SU-DHL-6 (cell line): ENCODE measurements around the gene GABRR1.

Experiments
- H2AFZ ChIP-seq: fragments of 200-600 bp; sonication (generic); 2 replicates; pipeline ENCODE4 v1.6.1; 2014; ENCODE audit warnings: low read depth, mild to moderate bottlenecking, moderate library complexity, mixed read lengths, antibody characterized with exemption, low read length; ENCODE audit not compliant: severe bottlenecking
- H3F3A ChIP-seq: fragments of 200-600 bp; shearing (Covaris generic); 2 replicates; pipeline ENCODE4 v1.6.0; 2016; ENCODE audit warnings: antibody characterized with exemption, mild to moderate bottlenecking; ENCODE audit not compliant: insufficient read depth
- H3K27ac ChIP-seq: fragments of 200-600 bp; sonication (generic); 2 replicates; pipeline ENCODE4 v1.5.1; 2016; ENCODE audit warnings: low read depth, mild to moderate bottlenecking, low read length, moderate library complexity, mixed read lengths
- H3K27me3 ChIP-seq: fragments of 200-600 bp; sonication (generic), shearing (Covaris generic); 2 replicates; pipeline ENCODE4 v1.6.0; 2014; ENCODE audit warnings: mild to moderate bottlenecking, low read length
- H3K36me3 ChIP-seq: fragments of 200-600 bp; sonication (generic); 2 replicates; pipeline ENCODE4 v1.6.1; 2014; ENCODE audit warnings: mild to moderate bottlenecking, low read length, mixed read lengths
- H3K4me2 ChIP-seq: fragments of 300-600, 200-600 bp; shearing (Covaris generic), sonication (generic); 2 replicates; pipeline ENCODE4 v1.6.0; 2014; ENCODE audit warnings: low read length, low read depth, mild to moderate bottlenecking; ENCODE audit not compliant: poor library complexity, severe bottlenecking
- H3K4me3 ChIP-seq: fragments of 200-600 bp; sonication (generic); 2 replicates; pipeline ENCODE4 v1.5.1; 2014; ENCODE audit warnings: antibody characterized with exemption, low read length, mild to moderate bottlenecking, mixed read lengths; ENCODE audit not compliant: insufficient read depth, poor library complexity, severe bottlenecking
- H3K79me2 ChIP-seq: fragments of 200-600 bp; sonication (generic); 2 replicates; pipeline ENCODE4 v1.6.1; 2014; ENCODE audit warnings: mild to moderate bottlenecking, low read length, moderate library complexity; ENCODE audit not compliant: insufficient read depth
- H3K9ac ChIP-seq: fragments of 200-600 bp; sonication (generic); 2 replicates; pipeline ENCODE4 v1.7.0; 2014; ENCODE audit warnings: mild to moderate bottlenecking, low read length
- H3K9me2 ChIP-seq: fragments of 200-600 bp; sonication (generic); replicated peaks from 2 replicates; pipeline ENCODE4 v1.6.1; 2014; ENCODE audit warnings: low read length; ENCODE audit not compliant: insufficient read depth
- H3K9me3 ChIP-seq: fragments of 200-600 bp; sonication (generic); 2 replicates; pipeline ENCODE4 v1.6.1; 2014; ENCODE audit warnings: low read length, mixed read lengths; ENCODE audit not compliant: insufficient read depth
- H4K20me1 ChIP-seq: fragments of 200-600 bp; sonication (generic); 2 replicates; pipeline ENCODE4 v1.6.1; 2014; ENCODE audit warnings: low read depth, mild to moderate bottlenecking, antibody characterized with exemption, low read length, moderate library complexity, mixed read lengths
- CTCF ChIP-seq: fragments of 200-600 bp; sonication (generic); IDR thresholded peaks from one replicate; pipeline ENCODE4 v1.5.1; 2017; ENCODE audit warnings: antibody characterized with exemption, mild to moderate bottlenecking, low read length, moderate library complexity; ENCODE audit not compliant: insufficient read depth, poor library complexity, severe bottlenecking
- EZH2phosphoT487 ChIP-seq: fragments of 200-600 bp; sonication (generic), shearing (Covaris generic); conservative IDR thresholded peaks from 2 replicates; pipeline ENCODE4 v1.6.1; 2018; ENCODE audit warnings: mild to moderate bottlenecking, antibody characterized with exemption, low read length, moderate library complexity, mixed read lengths

The GABRR1 gene

GRCh38 chr6:89260310-89260709, 43.2 kb upstream of the GABRR1 start:
- no peak overlapping the region for H3K27ac ChIP-seq
- H3K9me3 ChIP-seq, result no peaks in the 10 kb centered on the region
- no peak overlapping the region for H3K9ac ChIP-seq
- no peak overlapping the region for H2AFZ ChIP-seq
- no peaks in the 10 kb centered on the region for H3F3A ChIP-seq
- H3K4me3 ChIP-seq, result no peak overlapping the region
- no peak overlapping the region for H3K4me2 ChIP-seq
- H3K36me3 ChIP-seq, result no peaks in the 10 kb centered on the region
- no peaks in the 10 kb centered on the region for H3K79me2 ChIP-seq
- TF ChIP-seq CTCF (no peak), EZH2phosphoT487 (no peak)
- no peaks in the 10 kb centered on the region for H4K20me1 ChIP-seq
- no peaks in the 10 kb centered on the region for H3K27me3 ChIP-seq
- no peaks in the 10 kb centered on the region for H3K9me2 ChIP-seq

- TF ChIP-seq EZH2phosphoT487, result no peak
- TF ChIP-seq CTCF, result no peak
- no peak overlapping the region for H3K4me3 ChIP-seq
- no peaks in the 10 kb centered on the region for H3K9me3 ChIP-seq
- no peaks in the 10 kb centered on the region for H3K36me3 ChIP-seq
- no peaks in the 10 kb centered on the region for H4K20me1 ChIP-seq
- no peaks in the 10 kb centered on the region for H3K9me2 ChIP-seq
- H3K4me2 ChIP-seq, result no peak overlapping the region
- no peak overlapping the region for H3K9ac ChIP-seq
- no peaks in the 10 kb centered on the region for H3F3A ChIP-seq
- no peaks in the 10 kb centered on the region for H3K79me2 ChIP-seq
- H3K27me3 ChIP-seq, result no peaks in the 10 kb centered on the region
- no peak overlapping the region for H3K27ac ChIP-seq
- H2AFZ ChIP-seq, result no peak overlapping the region
These were observed 41.8 kb upstream of the GABRR1 start for GRCh38 chr6:89258912-89259311.

- Histone ChIP-seq H3K36me3 (no peaks in the 10 kb centered on the region), H3F3A (no peaks in the 10 kb centered on the region), H3K9me3 (no peaks in the 10 kb centered on the region), H3K27ac (no peak overlapping the region), H3K4me2 (no peak overlapping the region), H4K20me1 (no peaks in the 10 kb centered on the region), H3K9ac (no peak overlapping the region), H3K27me3 (no peaks in the 10 kb centered on the region), H3K79me2 (no peaks in the 10 kb centered on the region), H3K9me2 (no peaks in the 10 kb centered on the region), H3K4me3 (no peak overlapping the region), H2AFZ (no peak overlapping the region)
- no peak for TF ChIP-seq CTCF
- no peak for TF ChIP-seq EZH2phosphoT487
These were observed 40.6 kb upstream of the GABRR1 start for GRCh38 chr6:89257781-89258180.
